KMS-11 (cell line): ENCODE measurements around the gene ZNF318.
"Not testable (repeated sequence)": the region's sequence is repeated elsewhere in the genome, so short reads cannot be mapped to it uniquely, and the experiment has no call there.

Experiments used
- H2AFZ ChIP-seq: fragments of 200-600 bp; sonication (generic); 2 replicates; pipeline ENCODE4 v1.6.1; 2016; ENCODE audit warnings: antibody characterized with exemption, mixed run types, low read depth
- H3K27ac ChIP-seq: fragments of 200-600 bp; sonication (generic); 2 replicates; pipeline ENCODE4 v1.6.1; 2016; ENCODE audit warnings: mild to moderate bottlenecking, mixed run types
- H3K27me3 ChIP-seq: fragments of 200-600 bp; sonication (generic); 2 replicates; pipeline ENCODE4 v1.6.1; 2017; ENCODE audit warnings: mild to moderate bottlenecking, low read depth, mixed run types, moderate library complexity; ENCODE audit not compliant: insufficient read depth
- H3K36me3 ChIP-seq: fragments of 200-600 bp; sonication (generic); 2 replicates; pipeline ENCODE4 v1.6.1; 2017; ENCODE audit warnings: mild to moderate bottlenecking, mixed run types; ENCODE audit not compliant: insufficient read depth
- H3K4me1 ChIP-seq: fragments of 200-600 bp; sonication (generic); 2 replicates; pipeline ENCODE4 v1.6.1; 2016; ENCODE audit warnings: mild to moderate bottlenecking, low read depth, mixed run types; ENCODE audit not compliant: poor library complexity, severe bottlenecking
- H3K4me2 ChIP-seq: fragments of 200-600 bp; sonication (generic); 2 replicates; pipeline ENCODE4 v1.7.0; 2016; ENCODE audit warnings: mild to moderate bottlenecking, mixed run types
- H3K4me3 ChIP-seq: fragments of 200-600 bp; sonication (generic); IDR thresholded peaks from 2 replicates; pipeline ENCODE4 v1.6.1; 2017; ENCODE audit warnings: low read depth, low read length, mixed read lengths; ENCODE audit not compliant: insufficient read depth
- H3K79me2 ChIP-seq: fragments of 200-600 bp; sonication (generic); 2 replicates; pipeline ENCODE4 v1.6.1; 2016; ENCODE audit warnings: low read depth, mixed run types; ENCODE audit not compliant: insufficient read depth
- H3K9ac ChIP-seq: fragments of 200-600 bp; sonication (generic); 2 replicates; pipeline ENCODE4 v1.6.1; 2016; ENCODE audit warnings: mild to moderate bottlenecking, mixed run types
- H4K20me1 ChIP-seq: fragments of 200-600 bp; sonication (generic); 2 replicates; pipeline ENCODE4 v1.6.1; 2016; ENCODE audit warnings: mild to moderate bottlenecking, mixed run types; ENCODE audit not compliant: insufficient read depth
- CTCF ChIP-seq: fragments of 200-600 bp; sonication (generic); conservative IDR thresholded peaks from 2 replicates; pipeline ENCODE4 v1.6.1; 2017; ENCODE audit warnings: low read depth, mild to moderate bottlenecking, antibody characterized with exemption, low read length, moderate library complexity, mixed read lengths

ZNF318 gene

GRCh38 chr6:43306086-43306485, 63.4 kb downstream of the ZNF318 start:
- H3K36me3 ChIP-seq = no peaks in the 10 kb centered on the region
- TF ChIP-seq CTCF = no peak
- no peaks in the 10 kb centered on the region for H3K27me3 ChIP-seq
- no peak overlapping the region for H3K9ac ChIP-seq
- H3K4me1 ChIP-seq = peaks cover 5% of the 10 kb centered on the region
- no peak overlapping the region for H3K4me2 ChIP-seq
- no peaks in the 10 kb centered on the region for H4K20me1 ChIP-seq
- H3K4me3 ChIP-seq = no peak overlapping the region
- H2AFZ ChIP-seq = no peak overlapping the region
- H3K27ac ChIP-seq = no peak overlapping the region
- no peaks in the 10 kb centered on the region for H3K79me2 ChIP-seq

GRCh38 chr6:43304882-43305281, 64.6 kb downstream of the ZNF318 start:
- no peak for TF ChIP-seq CTCF
- H3K27ac ChIP-seq = no peak overlapping the region
- no peaks in the 10 kb centered on the region for H3K36me3 ChIP-seq
- H3K4me1 ChIP-seq = no peaks in the 10 kb centered on the region
- H2AFZ ChIP-seq = no peak overlapping the region
- H3K4me3 ChIP-seq = no peak overlapping the region
- no peaks in the 10 kb centered on the region for H4K20me1 ChIP-seq
- no peak overlapping the region for H3K4me2 ChIP-seq
- H3K9ac ChIP-seq = no peak overlapping the region
- H3K79me2 ChIP-seq = no peaks in the 10 kb centered on the region
- no peaks in the 10 kb centered on the region for H3K27me3 ChIP-seq

GRCh38 chr6:43304361-43304760, 65.1 kb downstream of the ZNF318 start:
- Histone ChIP-seq H4K20me1 (no peaks in the 10 kb centered on the region), H3K4me3 (no peak overlapping the region), H3K36me3 (no peaks in the 10 kb centered on the region), H3K4me1 (no peaks in the 10 kb centered on the region), H3K4me2 (no peak overlapping the region), H3K27ac (no peak overlapping the region), H3K27me3 (no peaks in the 10 kb centered on the region), H3K79me2 (no peaks in the 10 kb centered on the region), H2AFZ (no peak overlapping the region), H3K9ac (no peak overlapping the region)
- no peak for TF ChIP-seq CTCF

GRCh38 chr6:43303751-43304331, 65.6 kb downstream of the ZNF318 start:
- H2AFZ ChIP-seq = no peak overlapping the region

GRCh38 chr6:43303006-43303405, 66.4 kb downstream of the ZNF318 start:
- not testable (repeated sequence) for H3K9ac ChIP-seq, H3K4me3 ChIP-seq, H3K27me3 ChIP-seq, H2AFZ ChIP-seq, H3K27ac ChIP-seq, H3K4me1 ChIP-seq, H4K20me1 ChIP-seq, H3K36me3 ChIP-seq, H3K4me2 ChIP-seq, H3K79me2 ChIP-seq

More at GRCh38 chr6:43303751-43304331, 65.6 kb downstream of the ZNF318 start:
- Histone ChIP-seq H3K9ac (no peak overlapping the region), H4K20me1 (no peaks in the 10 kb centered on the region), H3K36me3 (no peaks in the 10 kb centered on the region), H3K79me2 (no peaks in the 10 kb centered on the region), H3K4me2 (no peak overlapping the region), H3K4me3 (no peak overlapping the region), H3K27me3 (no peaks in the 10 kb centered on the region), H3K27ac (no peak overlapping the region), H3K4me1 (no peaks in the 10 kb centered on the region)
- TF ChIP-seq CTCF = no peak
